ENCODE results near the gene LITAF.
"Not testable (repeated sequence)": the region's sequence is repeated elsewhere in the genome, so short reads cannot be mapped to it uniquely, and the experiment has no call there.

Gene LITAF

GRCh38 chr16:11562411-11562810, 24.3 kb downstream of the LITAF start:
- peaks cover 11% of the 10 kb centered on the region for H3K4me1 ChIP-seq (ENCODE audit: insufficient read depth, insufficient read length)
- no peak for TF ChIP-seq YY1 (IDR thresholded peaks at IDR 0.05; ENCODE audit: insufficient read depth, insufficient read length)
- no peak for TF ChIP-seq ZNF274 (IDR thresholded peaks at IDR 0.05; ENCODE audit: low read depth, low read length)
- TF ChIP-seq SUZ12 (IDR thresholded peaks at IDR 0.05; ENCODE audit: extremely low read depth, insufficient read depth, insufficient read length), result no peak
- H3K9ac ChIP-seq (ENCODE audit: insufficient read length, low read depth), result peak overlapping the region; percentile 4
- no peaks in the 10 kb centered on the region for H3K9me3 ChIP-seq (ENCODE audit: insufficient read depth, low read length)
- H3K4me3 ChIP-seq (ENCODE audit: insufficient read length, low read depth), result no peak overlapping the region
- DNase-seq (ENCODE audit: low read depth, low spot score), result no peak
- H3K36me3 ChIP-seq (ENCODE audit: insufficient read depth, insufficient read length, low read length), result peaks cover 14% of the 10 kb centered on the region
- H3K27me3 ChIP-seq (ENCODE audit: insufficient read depth, insufficient read length), result no peaks in the 10 kb centered on the region

GRCh38 chr16:11561856-11562255, 24.9 kb downstream of the LITAF start:
- Histone ChIP-seq H3K9ac (ENCODE audit: insufficient read length, low read depth) (peak overlapping the region; percentile 36), H3K27me3 (ENCODE audit: insufficient read depth, insufficient read length) (no peaks in the 10 kb centered on the region), H3K4me1 (ENCODE audit: insufficient read depth, insufficient read length) (peaks cover 11% of the 10 kb centered on the region), H3K36me3 (ENCODE audit: insufficient read depth, insufficient read length, low read length) (peaks cover 16% of the 10 kb centered on the region), H3K4me3 (ENCODE audit: insufficient read length, low read depth) (no peak overlapping the region), H3K9me3 (ENCODE audit: insufficient read depth, low read length) (no peaks in the 10 kb centered on the region)
- DNase-seq (ENCODE audit: low read depth, low spot score), result no peak
- TF ChIP-seq YY1 (IDR thresholded peaks at IDR 0.05; ENCODE audit: insufficient read depth, insufficient read length), result no peak
- no peak for TF ChIP-seq ZNF274 (IDR thresholded peaks at IDR 0.05; ENCODE audit: low read depth, low read length)
- no peak for TF ChIP-seq SUZ12 (IDR thresholded peaks at IDR 0.05; ENCODE audit: extremely low read depth, insufficient read depth, insufficient read length)

GRCh38 chr16:11561454-11561805, 25.3 kb downstream of the LITAF start:
- DNase-seq (ENCODE audit: low read depth, low spot score), result no peak
- Histone ChIP-seq H3K4me1 (ENCODE audit: insufficient read depth, insufficient read length) (peaks cover 11% of the 10 kb centered on the region), H3K9ac (ENCODE audit: insufficient read length, low read depth) (peak overlapping the region; percentile 36), H3K27me3 (ENCODE audit: insufficient read depth, insufficient read length) (no peaks in the 10 kb centered on the region), H3K36me3 (ENCODE audit: insufficient read depth, insufficient read length, low read length) (peaks cover 19% of the 10 kb centered on the region), H3K4me3 (ENCODE audit: insufficient read length, low read depth) (no peak overlapping the region), H3K9me3 (ENCODE audit: insufficient read depth, low read length) (no peaks in the 10 kb centered on the region)
- TF ChIP-seq YY1 (IDR thresholded peaks at IDR 0.05; ENCODE audit: insufficient read depth, insufficient read length) (no peak), ZNF274 (IDR thresholded peaks at IDR 0.05; ENCODE audit: low read depth, low read length) (no peak), SUZ12 (IDR thresholded peaks at IDR 0.05; ENCODE audit: extremely low read depth, insufficient read depth, insufficient read length) (no peak)

- no peak for TF ChIP-seq SUZ12 (IDR thresholded peaks at IDR 0.05; ENCODE audit: extremely low read depth, insufficient read depth, insufficient read length)
- peak; percentile 12 for TF ChIP-seq YY1 (IDR thresholded peaks at IDR 0.05; ENCODE audit: insufficient read depth, insufficient read length)
- no peak for TF ChIP-seq ZNF274 (IDR thresholded peaks at IDR 0.05; ENCODE audit: low read depth, low read length)
- peaks cover 11% of the 10 kb centered on the region for H3K4me1 ChIP-seq (ENCODE audit: insufficient read depth, insufficient read length)
- no peaks in the 10 kb centered on the region for H3K27me3 ChIP-seq (ENCODE audit: insufficient read depth, insufficient read length)
- H3K9me3 ChIP-seq (ENCODE audit: insufficient read depth, low read length), result no peaks in the 10 kb centered on the region
- peak overlapping the region; percentile 12 for H3K9ac ChIP-seq (ENCODE audit: insufficient read length, low read depth)
- peaks cover 20% of the 10 kb centered on the region for H3K36me3 ChIP-seq (ENCODE audit: insufficient read depth, insufficient read length, low read length)
- no peak overlapping the region for H3K4me3 ChIP-seq (ENCODE audit: insufficient read length, low read depth)
- no peak for DNase-seq (ENCODE audit: low read depth, low spot score)
Measured at GRCh38 chr16:11560701-11561453, 25.8 kb downstream of the LITAF start.

GRCh38 chr16:11558308-11558823, 28.4 kb downstream of the LITAF start:
- not testable (repeated sequence) for H3K4me3 ChIP-seq (ENCODE audit: insufficient read length, low read depth); H3K27me3 ChIP-seq (ENCODE audit: insufficient read depth, insufficient read length); H3K4me1 ChIP-seq (ENCODE audit: insufficient read depth, insufficient read length); DNase-seq (ENCODE audit: low read depth, low spot score); H3K9ac ChIP-seq (ENCODE audit: insufficient read length, low read depth); H3K9me3 ChIP-seq (ENCODE audit: insufficient read depth, low read length)
- peaks cover 38% of the 10 kb centered on the region for H3K36me3 ChIP-seq (ENCODE audit: insufficient read depth, insufficient read length, low read length)

- no peak overlapping the region for H3K4me3 ChIP-seq (ENCODE audit: insufficient read length, low read depth)
- H3K4me1 ChIP-seq (ENCODE audit: insufficient read depth, insufficient read length), result peaks cover 7% of the 10 kb centered on the region
- no peak for TF ChIP-seq ZNF274 (IDR thresholded peaks at IDR 0.05; ENCODE audit: low read depth, low read length)
- TF ChIP-seq YY1 (IDR thresholded peaks at IDR 0.05; ENCODE audit: insufficient read depth, insufficient read length), result no peak
- H3K36me3 ChIP-seq (ENCODE audit: insufficient read depth, insufficient read length, low read length), result peaks cover 43% of the 10 kb centered on the region
- no peaks in the 10 kb centered on the region for H3K27me3 ChIP-seq (ENCODE audit: insufficient read depth, insufficient read length)
- H3K9ac ChIP-seq (ENCODE audit: insufficient read length, low read depth), result no peak overlapping the region
- no peaks in the 10 kb centered on the region for H3K9me3 ChIP-seq (ENCODE audit: insufficient read depth, low read length)
- no peak for DNase-seq (ENCODE audit: low read depth, low spot score)
Measured at GRCh38 chr16:11557801-11558200, 28.9 kb downstream of the LITAF start.

- Histone ChIP-seq H3K9ac (ENCODE audit: insufficient read length, low read depth) (no peak overlapping the region), H3K4me1 (ENCODE audit: insufficient read depth, insufficient read length) (peaks cover 7% of the 10 kb centered on the region), H3K9me3 (ENCODE audit: insufficient read depth, low read length) (no peaks in the 10 kb centered on the region), H3K4me3 (ENCODE audit: insufficient read length, low read depth) (no peak overlapping the region), H3K27me3 (ENCODE audit: insufficient read depth, insufficient read length) (no peaks in the 10 kb centered on the region), H3K36me3 (ENCODE audit: insufficient read depth, insufficient read length, low read length) (peaks cover 49% of the 10 kb centered on the region)
- DNase-seq (ENCODE audit: low read depth, low spot score), result no peak
- TF ChIP-seq ZNF274 (IDR thresholded peaks at IDR 0.05; ENCODE audit: low read depth, low read length), result no peak
- no peak for TF ChIP-seq YY1 (IDR thresholded peaks at IDR 0.05; ENCODE audit: insufficient read depth, insufficient read length)
- TF ChIP-seq SUZ12 (IDR thresholded peaks at IDR 0.05; ENCODE audit: extremely low read depth, insufficient read depth, insufficient read length), result no peak
Measured at GRCh38 chr16:11556945-11557720, 29.6 kb downstream of the LITAF start.
